BE2C (cell line): ENCODE measurements around the gene EHMT2.

Source experiments
- DNase-seq: peaks from one replicate; pipeline ENCODE4 v3.0.0-alpha.2; 2020
- H3K27me3 ChIP-seq: fragments of 250-450 bp; sonication (Bioruptor Pico); 2 replicates; pipeline ENCODE4 v1.5.1; 2020; ENCODE audit warnings: mild to moderate bottlenecking
- H3K36me3 ChIP-seq: fragments of 250-450 bp; sonication (Bioruptor Pico); 2 replicates; pipeline ENCODE4 v1.5.1; 2020; ENCODE audit warnings: mild to moderate bottlenecking
- H3K4me1 ChIP-seq: fragments of 250-450 bp; sonication (Bioruptor Pico); 2 replicates; pipeline ENCODE4 v1.5.1; 2020
- H3K4me3 ChIP-seq: 2 replicates; pipeline ENCODE4 v1.5.1; 2011; ENCODE audit warnings: low read depth, low read length
- H3K9me3 ChIP-seq: fragments of 250-450 bp; sonication (Bioruptor Pico); 2 replicates; pipeline ENCODE4 v1.5.1; 2020
- CTCF ChIP-seq: IDR thresholded peaks from 2 replicates; pipeline ENCODE4 v1.5.1; 2012; ENCODE audit warnings: mild to moderate bottlenecking, low read depth, low read length

EHMT2 gene

GRCh38 chr6:31880616-31881015, 16.9 kb downstream of the EHMT2 start:
- no peak overlapping the region for H3K4me3 ChIP-seq
- peaks cover 41% of the 10 kb centered on the region for H3K36me3 ChIP-seq
- TF ChIP-seq CTCF: no peak
- no peaks in the 10 kb centered on the region for H3K27me3 ChIP-seq
- peaks cover 7% of the 10 kb centered on the region for H3K4me1 ChIP-seq
- DNase-seq: no peak
- no peaks in the 10 kb centered on the region for H3K9me3 ChIP-seq

GRCh38 chr6:31879901-31880300, 17.6 kb downstream of the EHMT2 start:
- H3K9me3 ChIP-seq: no peaks in the 10 kb centered on the region
- TF ChIP-seq CTCF: no peak
- H3K4me3 ChIP-seq: no peak overlapping the region
- H3K4me1 ChIP-seq: peaks cover 7% of the 10 kb centered on the region
- DNase-seq: no peak
- no peaks in the 10 kb centered on the region for H3K27me3 ChIP-seq
- H3K36me3 ChIP-seq: peaks cover 41% of the 10 kb centered on the region

DNA sequence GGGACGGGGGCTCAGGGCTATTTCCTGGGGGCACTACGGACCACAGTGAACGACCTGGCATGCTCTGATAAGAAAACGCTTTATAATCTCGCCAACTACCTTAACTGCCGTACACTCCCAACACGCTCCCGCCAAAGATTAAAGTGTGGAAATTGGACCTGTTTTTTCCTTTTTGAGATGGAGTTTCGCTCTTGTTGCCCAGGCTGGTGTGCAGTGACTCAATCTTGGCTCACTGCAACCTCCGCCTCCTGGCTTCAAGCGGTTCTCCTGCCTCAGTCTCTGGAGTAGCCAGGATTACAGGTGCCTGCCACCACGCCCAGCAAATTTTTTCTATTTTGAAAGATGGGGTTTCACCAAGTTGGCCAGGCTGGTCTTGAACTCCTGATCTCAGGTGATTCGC, 18.4 kb downstream of the EHMT2 start:
- Histone ChIP-seq H3K36me3 (peaks cover 41% of the 10 kb centered on the region), H3K9me3 (no peaks in the 10 kb centered on the region), H3K4me1 (peaks cover 7% of the 10 kb centered on the region), H3K27me3 (no peaks in the 10 kb centered on the region), H3K4me3 (no peak overlapping the region)
- TF ChIP-seq CTCF: no peak
- DNase-seq: no peak

DNA sequence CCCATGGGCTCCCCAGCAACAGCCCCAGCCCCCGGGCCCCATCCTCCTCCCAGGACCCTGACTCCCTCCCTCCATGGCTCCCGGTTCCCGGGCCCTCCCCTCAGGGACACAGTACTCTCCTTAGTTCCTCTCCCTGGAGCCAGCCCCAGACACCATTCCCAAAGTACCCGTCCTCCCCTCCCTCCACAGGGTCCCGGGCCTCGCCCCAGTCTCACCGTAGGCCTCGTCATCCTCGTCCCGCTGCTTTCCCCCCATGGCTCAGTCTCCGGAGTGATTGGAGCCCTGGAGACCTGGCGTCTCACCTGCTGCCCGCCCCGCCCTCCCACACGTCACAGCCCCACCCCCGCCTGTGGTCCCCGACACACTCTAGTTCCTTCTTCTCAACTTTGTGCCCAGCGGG, 18.8 kb downstream of the EHMT2 start, which contains the start of gene SLC44A4:
Gene SLC44A4, minus strand, starts transcription at position 272 of the 400 bp plus-strand sequence. Its CDS starts 17 bp downstream, at position 255.
- peaks cover 7% of the 10 kb centered on the region for H3K4me1 ChIP-seq
- H3K36me3 ChIP-seq: peaks cover 40% of the 10 kb centered on the region
- no peaks in the 10 kb centered on the region for H3K27me3 ChIP-seq
- TF ChIP-seq CTCF: no peak
- H3K9me3 ChIP-seq: no peaks in the 10 kb centered on the region
- DNase-seq: no peak
- H3K4me3 ChIP-seq: no peak within 1 kb of the TSS

DNA sequence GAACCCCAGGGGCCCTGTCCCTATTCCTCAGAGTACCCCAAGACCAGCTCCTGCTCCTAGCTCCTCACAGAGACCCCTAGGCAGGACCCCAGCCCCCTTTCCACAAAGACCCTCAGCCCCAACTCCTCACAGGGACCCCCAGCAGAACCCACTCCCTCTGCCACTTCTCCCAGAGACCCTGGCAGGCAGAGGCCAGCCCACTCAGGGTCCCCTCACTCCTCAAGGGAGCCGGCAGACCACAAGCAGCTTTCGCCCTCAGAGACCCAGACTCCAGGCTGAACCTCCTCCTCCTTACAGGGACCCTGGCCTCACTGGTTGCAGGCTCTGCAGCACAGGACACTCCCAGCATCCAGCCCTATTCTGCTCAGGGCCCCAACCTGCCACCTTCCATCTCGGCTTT, 19.3 kb downstream of the EHMT2 start:
- H3K36me3 ChIP-seq: peaks cover 35% of the 10 kb centered on the region
- peaks cover 7% of the 10 kb centered on the region for H3K4me1 ChIP-seq
- TF ChIP-seq CTCF: no peak
- DNase-seq: no peak
- no peaks in the 10 kb centered on the region for H3K9me3 ChIP-seq
- H3K27me3 ChIP-seq: no peaks in the 10 kb centered on the region
- H3K4me3 ChIP-seq: no peak overlapping the region

GRCh38 chr6:31877651-31878161, 19.8 kb downstream of the EHMT2 start:
- no peak for TF ChIP-seq CTCF
- no peak for DNase-seq
- H3K4me3 ChIP-seq: no peak overlapping the region
- no peaks in the 10 kb centered on the region for H3K27me3 ChIP-seq
- H3K4me1 ChIP-seq: peaks cover 6% of the 10 kb centered on the region
- H3K9me3 ChIP-seq: no peaks in the 10 kb centered on the region
- H3K36me3 ChIP-seq: peaks cover 30% of the 10 kb centered on the region
